Effector memory CD8-positive, alpha-beta T cell (primary cell): Measurements from ENCODE around the gene TRAF3.
"Not testable (repeated sequence)": the region's sequence is repeated elsewhere in the genome, so short reads cannot be mapped to it uniquely, and the experiment has no call there.

Source experiments
- ATAC-seq: fragments of 150-1000 bp; cut with Tn5 transposase; replicated peaks from 2 replicates; pipeline ENCODE4 v1.10.0; 2021; ENCODE audit warnings: mild to moderate bottlenecking, moderate library complexity
- DNase-seq, 3 experiments: peaks; one replicate each; pipeline ENCODE4 v3.0.0; 2021
- H3K27ac Mint-ChIP-seq, 2 donors: one replicate each; pipeline ENCODE4 v1.8.0; 2022; ENCODE audit warnings: mild to moderate bottlenecking in 2 of 2, mixed read lengths in 2 of 2, moderate library complexity in 2 of 2
- H3K27me3 Mint-ChIP-seq, 2 donors: one replicate each; pipeline ENCODE4 v1.8.0; 2022; ENCODE audit warnings: mixed read lengths in 2 of 2
- H3K36me3 Mint-ChIP-seq: one replicate; pipeline ENCODE4 v1.8.0; 2022; ENCODE audit warnings: mild to moderate bottlenecking, moderate library complexity, mixed read lengths; ENCODE audit not compliant: insufficient read depth
- H3K4me1 Mint-ChIP-seq, 2 donors: one replicate each; pipeline ENCODE4 v1.8.0; 2022; ENCODE audit warnings: low read depth in 2 of 2, mixed read lengths in 2 of 2
- H3K4me3 Mint-ChIP-seq, 2 donors: one replicate each; pipeline ENCODE4 v1.8.0; 2022; ENCODE audit warnings: mild to moderate bottlenecking in 2 of 2, mixed read lengths in 2 of 2, moderate library complexity in 2 of 2
- H3K9me3 Mint-ChIP-seq, 2 donors: one replicate each; pipeline ENCODE4 v1.8.0; 2022; ENCODE audit warnings: mixed read lengths in 2 of 2

TRAF3 gene

GRCh38 chr14:102848830-102849525, 71.7 kb downstream of the TRAF3 start:
- Mint-ChIP-seq H3K27me3 (no peaks in the 10 kb centered on the region), H3K4me1 (peaks cover 8 to 11% of the 10 kb centered on the region in 2 donors), H3K27ac (peak overlapping the region; percentile 73 to 83), H3K9me3 (no peaks in the 10 kb centered on the region), H3K36me3 (peaks cover 15% of the 10 kb centered on the region), H3K4me3 (no peak overlapping the region)
- ATAC-seq (no peak), DNase-seq (no peak)

- Mint-ChIP-seq H3K27ac (peak overlapping the region; percentile 47 to 73), H3K4me3 (no peak overlapping the region), H3K27me3 (no peaks in the 10 kb centered on the region), H3K36me3 (peaks cover 15% of the 10 kb centered on the region), H3K9me3 (no peaks in the 10 kb centered on the region), H3K4me1 (peaks cover 10 to 14% of the 10 kb centered on the region in 2 donors)
- no peak for ATAC-seq
- no peak for DNase-seq
Observed at GRCh38 chr14:102849526-102850379, 72.5 kb downstream of the TRAF3 start.

GRCh38 chr14:102853648-102854047, 76.4 kb downstream of the TRAF3 start:
- DNase-seq (no peak), ATAC-seq (no peak)
- H3K4me1 Mint-ChIP-seq, result peaks cover 20 to 22% of the 10 kb centered on the region in 2 donors
- peaks cover 11% of the 10 kb centered on the region for H3K36me3 Mint-ChIP-seq
- no peak overlapping the region for H3K4me3 Mint-ChIP-seq
- no peaks in the 10 kb centered on the region for H3K27me3 Mint-ChIP-seq
- peak overlapping the region in 1 of 2 donors; percentile 19 for H3K27ac Mint-ChIP-seq
- no peaks in the 10 kb centered on the region for H3K9me3 Mint-ChIP-seq

- Mint-ChIP-seq H3K27ac (peak overlapping the region in 1 of 2 donors; percentile 19), H3K4me3 (no peak overlapping the region), H3K4me1 (peaks cover 17 to 20% of the 10 kb centered on the region in 2 donors), H3K36me3 (peaks cover 11% of the 10 kb centered on the region), H3K27me3 (no peaks in the 10 kb centered on the region), H3K9me3 (no peaks in the 10 kb centered on the region)
- DNase-seq (no peak), ATAC-seq (no peak)
Observed at GRCh38 chr14:102854091-102854703, 76.9 kb downstream of the TRAF3 start.

- DNase-seq, result no peak
- H3K36me3 Mint-ChIP-seq, result peaks cover 3% of the 10 kb centered on the region
- ATAC-seq, result no peak
- H3K4me1 Mint-ChIP-seq, result peaks cover 13 to 21% of the 10 kb centered on the region in 2 donors
- no peak overlapping the region for H3K27ac Mint-ChIP-seq
- no peaks in the 10 kb centered on the region for H3K9me3 Mint-ChIP-seq
- H3K27me3 Mint-ChIP-seq, result no peaks in the 10 kb centered on the region
- no peak overlapping the region for H3K4me3 Mint-ChIP-seq
Observed at GRCh38 chr14:102856179-102856578, 78.9 kb downstream of the TRAF3 start.

GRCh38 chr14:102857444-102857843, 80.2 kb downstream of the TRAF3 start:
- no peak overlapping the region for H3K27ac Mint-ChIP-seq
- no peak for DNase-seq
- H3K27me3 Mint-ChIP-seq, result no peaks in the 10 kb centered on the region
- H3K4me1 Mint-ChIP-seq, result peaks cover 13 to 23% of the 10 kb centered on the region in 2 donors
- no peak overlapping the region for H3K4me3 Mint-ChIP-seq
- no peaks in the 10 kb centered on the region for H3K9me3 Mint-ChIP-seq
- H3K36me3 Mint-ChIP-seq, result no peaks in the 10 kb centered on the region
- ATAC-seq, result no peak

- Mint-ChIP-seq H3K4me3 (no peak overlapping the region), H3K9me3 (no peaks in the 10 kb centered on the region), H3K27me3 (no peaks in the 10 kb centered on the region), H3K27ac (no peak overlapping the region), H3K4me1 (peaks cover 7 to 20% of the 10 kb centered on the region in 2 donors), H3K36me3 (peaks cover 6% of the 10 kb centered on the region)
- no peak for ATAC-seq
- no peak for DNase-seq
Observed at GRCh38 chr14:102859911-102860310, 82.7 kb downstream of the TRAF3 start.

- DNase-seq (no peak), ATAC-seq (no peak)
- Mint-ChIP-seq H3K4me3 (no peak overlapping the region), H3K36me3 (peaks cover 6% of the 10 kb centered on the region), H3K9me3 (peaks cover 0 to 2% of the 10 kb centered on the region in 2 donors), H3K27ac (no peak overlapping the region), H3K4me1 (peaks cover 3 to 14% of the 10 kb centered on the region in 2 donors), H3K27me3 (no peaks in the 10 kb centered on the region)
Observed at GRCh38 chr14:102862154-102862773, 85.0 kb downstream of the TRAF3 start.

GRCh38 chr14:102863381-102863780, 86.1 kb downstream of the TRAF3 start:
- ATAC-seq (no peak), DNase-seq (no peak)
- no peaks in the 10 kb centered on the region for H3K27me3 Mint-ChIP-seq
- peaks cover 5 to 15% of the 10 kb centered on the region in 2 donors for H3K4me1 Mint-ChIP-seq
- H3K27ac Mint-ChIP-seq, result no peak overlapping the region
- peaks cover 0 to 2% of the 10 kb centered on the region in 2 donors for H3K9me3 Mint-ChIP-seq
- H3K4me3 Mint-ChIP-seq, result no peak overlapping the region
- H3K36me3 Mint-ChIP-seq, result peaks cover 6% of the 10 kb centered on the region

GRCh38 chr14:102865916-102866315, 88.7 kb downstream of the TRAF3 start:
- not testable (repeated sequence) for ATAC-seq, H3K9me3 Mint-ChIP-seq, H3K27ac Mint-ChIP-seq, H3K4me3 Mint-ChIP-seq, H3K36me3 Mint-ChIP-seq, H3K27me3 Mint-ChIP-seq, DNase-seq
- H3K4me1 Mint-ChIP-seq, result peaks cover 5 to 11% of the 10 kb centered on the region in 2 donors

GRCh38 chr14:102866982-102867761, 89.9 kb downstream of the TRAF3 start:
- Mint-ChIP-seq H3K27me3 (no peaks in the 10 kb centered on the region), H3K27ac (no peak overlapping the region), H3K9me3 (peaks cover 0 to 2% of the 10 kb centered on the region in 2 donors), H3K4me1 (peaks cover 11 to 17% of the 10 kb centered on the region in 2 donors), H3K36me3 (peaks cover 6% of the 10 kb centered on the region), H3K4me3 (no peak overlapping the region)
- ATAC-seq (no peak), DNase-seq (no peak)

- peaks cover 13 to 18% of the 10 kb centered on the region in 2 donors for H3K4me1 Mint-ChIP-seq
- H3K27me3 Mint-ChIP-seq, result no peaks in the 10 kb centered on the region
- peaks cover 11% of the 10 kb centered on the region for H3K36me3 Mint-ChIP-seq
- ATAC-seq (no peak), DNase-seq (no peak)
- no peak overlapping the region for H3K27ac Mint-ChIP-seq
- peaks cover 0 to 2% of the 10 kb centered on the region in 2 donors for H3K9me3 Mint-ChIP-seq
- no peak overlapping the region for H3K4me3 Mint-ChIP-seq
Observed at GRCh38 chr14:102867826-102868580, 90.8 kb downstream of the TRAF3 start.
